Sigmoid colon (tissue), 3 donors: ENCODE results near the gene IL16.

Experiments used
- CTCF ChIP-seq, 4 experiments: fragments of 450-650 bp in 3 of 4; fragments of 200-600 bp in 1 of 4; IDR thresholded peaks; one replicate each; pipeline ENCODE4 v1.5.1; 2016 to 2019; ENCODE audit warnings: antibody characterized with exemption in 4 of 4, mild to moderate bottlenecking in 3 of 4, moderate library complexity in 2 of 4
- POLR2A ChIP-seq, 2 donors: fragments of 450-650 bp; IDR thresholded peaks; one replicate each; pipeline ENCODE4 v1.6.1; 2016; ENCODE audit warnings: antibody characterized with exemption in 2 of 2, mild to moderate bottlenecking in 2 of 2, moderate library complexity in 2 of 2

- no peak for TF ChIP-seq CTCF (IDR thresholded peaks at IDR 0.05)
- TF ChIP-seq POLR2A (IDR thresholded peaks at IDR 0.05), result no peak
These were observed 132.8 kb downstream of the IL16 start for GRCh38 chr15:81329446-81329845.
